GM12875 (cell line): ENCODE data around the gene DMC1.

ENCODE experiments used
- H3K4me3 ChIP-seq: one replicate; pipeline ENCODE4 v1.5.1; 2011; ENCODE audit warnings: low read depth, low read length, control low read depth
- TF ChIP-seq, protein P1 (sequence below): IDR thresholded peaks from 2 replicates; pipeline ENCODE4 v1.5.1; 2011; ENCODE audit warnings: low read depth, mild to moderate bottlenecking, control low read depth, inconsistent platforms, low read length, moderate library complexity, borderline replicate concordance; ENCODE audit not compliant: insufficient read depth

DMC1 gene

DNA sequence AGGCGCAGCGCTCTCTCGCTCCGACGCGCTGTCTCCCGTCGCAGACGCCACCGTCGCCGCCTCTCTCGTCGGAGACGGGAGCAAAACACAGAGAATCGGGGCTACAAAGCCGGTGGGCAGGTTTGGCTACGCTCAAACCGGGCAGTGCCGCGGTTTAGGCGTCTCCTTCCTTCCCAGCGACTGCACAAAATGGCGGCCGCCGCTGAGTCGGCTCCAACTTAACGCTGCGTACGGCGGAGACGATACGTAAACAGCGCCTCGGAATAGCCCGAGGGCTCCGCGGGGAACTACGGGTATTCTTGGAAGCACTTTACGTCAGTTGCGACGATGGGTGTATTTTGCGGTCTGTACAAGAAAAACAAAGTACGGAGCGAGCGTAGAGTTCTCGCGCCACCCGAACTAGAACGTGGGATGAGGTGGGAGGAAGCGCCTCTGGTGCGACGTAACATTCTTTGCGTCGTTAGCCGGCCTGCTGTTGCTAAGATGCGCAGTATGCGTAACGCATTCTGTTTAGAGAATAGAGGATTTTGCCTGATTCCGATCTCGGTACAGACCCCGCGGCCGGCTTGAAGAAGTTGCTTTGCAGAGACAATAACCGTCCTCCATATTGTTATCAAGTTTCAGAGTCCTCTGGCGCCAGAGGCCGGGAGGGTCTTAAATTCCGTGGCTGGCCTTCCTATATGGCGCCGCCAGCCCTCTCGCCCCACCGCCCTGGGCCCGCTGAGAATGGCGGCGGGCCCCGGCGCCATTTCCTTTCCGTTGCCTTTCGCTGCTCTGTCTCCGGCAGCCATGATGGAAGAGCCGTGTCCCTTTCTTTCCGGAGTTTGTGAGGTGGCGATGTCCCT lies 63.6 kb downstream of the DMC1 start, which contains the start of gene DDX17:
DDX17 (minus strand) TSS at position 194 of the 845 bp plus-strand sequence.
- H3K4me3 ChIP-seq: peak within 1 kb of the TSS; percentile 98
- TF ChIP-seq, protein P1, sequence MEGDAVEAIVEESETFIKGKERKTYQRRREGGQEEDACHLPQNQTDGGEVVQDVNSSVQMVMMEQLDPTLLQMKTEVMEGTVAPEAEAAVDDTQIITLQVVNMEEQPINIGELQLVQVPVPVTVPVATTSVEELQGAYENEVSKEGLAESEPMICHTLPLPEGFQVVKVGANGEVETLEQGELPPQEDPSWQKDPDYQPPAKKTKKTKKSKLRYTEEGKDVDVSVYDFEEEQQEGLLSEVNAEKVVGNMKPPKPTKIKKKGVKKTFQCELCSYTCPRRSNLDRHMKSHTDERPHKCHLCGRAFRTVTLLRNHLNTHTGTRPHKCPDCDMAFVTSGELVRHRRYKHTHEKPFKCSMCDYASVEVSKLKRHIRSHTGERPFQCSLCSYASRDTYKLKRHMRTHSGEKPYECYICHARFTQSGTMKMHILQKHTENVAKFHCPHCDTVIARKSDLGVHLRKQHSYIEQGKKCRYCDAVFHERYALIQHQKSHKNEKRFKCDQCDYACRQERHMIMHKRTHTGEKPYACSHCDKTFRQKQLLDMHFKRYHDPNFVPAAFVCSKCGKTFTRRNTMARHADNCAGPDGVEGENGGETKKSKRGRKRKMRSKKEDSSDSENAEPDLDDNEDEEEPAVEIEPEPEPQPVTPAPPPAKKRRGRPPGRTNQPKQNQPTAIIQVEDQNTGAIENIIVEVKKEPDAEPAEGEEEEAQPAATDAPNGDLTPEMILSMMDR: no peak

DNA sequence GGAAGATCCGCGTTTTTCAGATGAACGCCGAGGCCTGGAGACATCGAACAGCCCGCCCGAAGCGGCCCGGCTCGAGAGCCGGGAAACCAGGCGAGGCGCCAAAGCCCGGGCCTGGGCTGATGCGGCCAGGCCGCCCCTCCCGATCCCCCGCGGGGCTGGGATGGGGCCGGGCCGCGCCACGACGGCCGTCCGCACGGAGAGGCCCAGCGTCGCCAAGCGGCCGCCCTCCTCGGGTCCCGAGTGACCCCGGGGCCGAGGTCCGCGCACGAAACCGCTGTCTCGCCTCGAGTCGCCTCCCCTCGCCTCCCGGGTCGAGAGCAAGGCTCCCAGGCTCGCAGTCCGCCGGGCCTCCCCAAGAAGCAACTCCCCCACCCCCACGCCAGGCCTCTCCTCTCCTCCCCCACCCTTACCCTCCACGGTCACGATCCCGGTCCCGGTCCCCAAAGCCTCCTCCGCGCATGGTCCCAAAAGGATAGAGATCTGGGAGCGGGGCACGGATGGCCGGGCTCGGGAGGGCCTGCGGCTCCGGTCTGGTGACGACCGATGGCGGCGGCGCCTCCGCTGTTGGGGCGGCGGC lies 64.4 kb downstream of the DMC1 start:
- TF ChIP-seq, protein P1: no peak
- peak overlapping the region; percentile 98 for H3K4me3 ChIP-seq

DNA sequence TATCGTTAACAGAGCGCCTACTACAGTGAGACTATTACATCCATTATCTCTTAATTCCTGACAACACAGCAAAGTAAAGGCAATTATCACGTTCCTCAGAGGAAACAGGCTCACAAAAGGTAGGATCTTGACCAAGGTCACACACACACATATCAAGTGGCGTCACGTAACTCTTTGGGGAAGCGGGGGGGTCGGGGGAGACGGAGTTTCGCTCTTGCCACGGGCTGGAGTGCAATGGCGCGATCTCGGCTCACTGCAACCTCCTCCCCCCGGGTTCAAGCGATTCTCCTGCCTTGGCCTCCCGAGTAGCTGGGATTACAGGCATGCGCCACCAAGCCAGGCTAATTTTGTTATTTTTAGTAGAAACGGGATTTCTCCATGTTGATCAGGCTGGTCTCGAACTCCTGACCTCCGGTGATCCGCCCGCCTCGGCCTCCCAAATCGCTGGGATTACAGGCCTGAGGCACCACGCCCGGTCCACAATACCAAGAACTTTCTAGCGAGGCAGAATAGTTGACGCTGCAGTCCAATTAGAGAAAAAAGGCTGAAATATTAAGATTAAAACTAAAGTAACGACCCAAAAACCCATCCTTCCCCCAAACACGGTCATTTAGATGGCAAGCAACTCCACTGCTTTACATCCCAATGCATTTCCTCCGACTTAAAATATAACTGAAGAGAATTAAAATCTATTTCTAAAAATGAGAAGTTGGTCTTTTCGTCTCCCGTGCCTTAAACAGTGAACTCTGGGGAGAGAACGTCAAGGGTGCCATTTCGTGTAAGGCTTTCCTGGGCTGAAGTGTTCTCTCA lies 65.0 kb downstream of the DMC1 start:
- TF ChIP-seq, protein P1: no peak
- H3K4me3 ChIP-seq: peak overlapping the region; percentile 98

DNA sequence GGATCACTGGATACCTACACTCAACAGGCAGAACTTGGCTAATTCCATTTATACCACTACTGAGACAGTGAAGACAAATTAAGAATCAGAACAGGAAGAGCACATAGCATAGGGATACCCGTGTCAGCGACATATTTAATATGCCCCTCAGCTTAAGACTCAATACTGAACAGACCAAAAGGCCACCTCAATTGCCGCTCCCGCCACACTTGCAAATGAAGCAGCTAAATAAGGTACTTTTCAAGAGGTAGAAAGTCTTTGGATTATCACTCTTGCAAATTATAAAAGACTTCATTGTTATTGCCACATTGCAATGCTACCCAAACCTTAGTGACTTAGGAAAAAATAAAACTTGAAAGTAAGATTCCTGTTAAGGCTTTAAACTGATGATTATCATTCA lies 67.0 kb downstream of the DMC1 start:
- TF ChIP-seq, protein P1: no peak
- no peak overlapping the region for H3K4me3 ChIP-seq

DNA sequence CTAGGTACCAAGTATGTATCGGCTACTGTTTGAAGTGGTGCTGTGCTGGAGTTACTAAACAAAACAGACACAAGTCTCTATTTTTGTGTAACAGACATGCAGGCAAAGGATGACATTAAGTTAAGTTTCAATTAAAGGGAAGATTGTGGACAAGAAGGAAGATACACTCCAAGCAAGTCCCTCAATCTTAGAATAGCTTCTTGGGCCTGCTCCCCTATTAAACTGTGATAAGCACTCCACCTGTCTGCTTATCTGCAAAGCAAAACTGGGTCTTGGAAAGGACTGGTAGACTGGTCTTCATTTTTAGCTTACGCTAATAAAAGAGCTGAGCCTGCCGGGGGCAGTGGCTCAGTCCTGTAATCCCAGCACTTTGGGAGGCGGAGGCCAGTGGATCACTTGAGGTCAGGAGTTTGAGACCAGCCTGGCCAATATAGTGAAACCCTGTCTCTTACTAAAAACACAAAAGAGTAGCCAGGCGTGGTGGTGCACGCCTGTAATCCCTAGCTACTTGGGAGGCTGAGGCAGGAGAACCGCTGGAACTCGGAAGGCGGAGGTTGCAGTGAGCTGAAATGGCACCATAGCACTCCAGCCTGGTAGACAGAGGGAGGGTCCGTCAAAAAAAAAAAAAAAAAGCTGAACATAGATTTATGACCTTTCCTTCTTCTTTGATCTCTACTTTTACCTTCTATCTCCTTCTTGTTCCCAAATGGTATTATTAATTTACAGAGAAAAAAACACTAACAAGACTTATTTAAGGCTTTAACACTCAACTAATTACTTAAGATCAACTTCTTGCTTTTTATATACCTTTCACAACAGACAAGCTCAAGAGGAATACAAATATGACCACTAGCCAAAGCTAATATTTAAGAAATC lies 67.9 kb downstream of the DMC1 start:
- H3K4me3 ChIP-seq: no peak overlapping the region
- TF ChIP-seq, protein P1: no peak

DNA sequence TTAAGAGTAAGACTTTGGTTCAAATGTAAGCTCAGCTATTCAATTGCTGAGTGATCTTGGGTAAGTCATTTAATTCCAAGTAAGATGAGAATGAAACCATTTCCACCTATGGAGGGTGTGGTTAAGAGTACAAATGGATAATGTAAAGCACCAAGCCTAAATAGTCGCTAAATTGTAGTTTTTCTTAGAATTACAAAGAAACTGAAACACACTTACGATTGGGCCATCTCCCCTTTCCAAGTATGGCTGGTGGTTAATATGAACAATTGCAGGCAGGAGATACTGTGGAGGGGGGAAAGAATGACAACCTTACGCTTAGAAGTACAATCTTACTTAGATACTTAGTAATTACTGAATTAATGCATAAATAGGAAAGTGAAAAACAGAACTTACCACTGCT lies 72.1 kb downstream of the DMC1 start:
- TF ChIP-seq, protein P1: no peak

More for the DNA sequence above, 72.1 kb downstream of the DMC1 start:
- H3K4me3 ChIP-seq: no peak overlapping the region
